Loucy (cell line): ENCODE data around the gene FYN.

ENCODE experiments used
- CTCF ChIP-seq: fragments of 200-600 bp; sonication (generic); conservative IDR thresholded peaks from 2 replicates; pipeline ENCODE4 v1.5.1; 2014; ENCODE audit warnings: mild to moderate bottlenecking, antibody characterized with exemption, low read length
- EZH2phosphoT487 ChIP-seq: fragments of 200-600 bp; IDR thresholded peaks from 2 replicates; pipeline ENCODE4 v1.6.1; 2018; ENCODE audit warnings: antibody characterized with exemption, mild to moderate bottlenecking, moderate library complexity, borderline replicate concordance

GRCh38 chr6:111689946-111690345 lies 183.3 kb downstream of the FYN start:
- TF ChIP-seq CTCF (no peak), EZH2phosphoT487 (no peak)
